Kidney glomerular epithelial cell (primary cell): ENCODE measurements around the gene MAPKAPK2.
"Not testable (repeated sequence)": the region's sequence is repeated elsewhere in the genome, so short reads cannot be mapped to it uniquely, and the experiment has no call there.

Source experiments
- DNase-seq: peaks from one replicate; lab custom pipeline; 2025; lab: John Stamatoyannopoulos, UW

MAPKAPK2 gene

GRCh38 chr1:206684478-206685333, at the start of gene MAPKAPK2:
Gene MAPKAPK2 (plus strand): TSS chr1:206684905. CDS start chr1:206685230, 325 bp downstream.
- DNase-seq, result peak; percentile 43

- peak; percentile 76 for DNase-seq
Measured at GRCh38 chr1:206635080-206635977, 49.4 kb upstream of the MAPKAPK2 start, which contains the start of gene DYRK3. Gene DYRK3 (plus strand): TSS chr1:206635536. CDS start chr1:206635704, 168 bp downstream.

GRCh38 chr1:206635978-206636345, 48.7 kb upstream of the MAPKAPK2 start:
- DNase-seq, result no peak

- no peak for DNase-seq
Measured at GRCh38 chr1:206636671-206637070, 48.0 kb upstream of the MAPKAPK2 start.

GRCh38 chr1:206637605-206638004, 47.1 kb upstream of the MAPKAPK2 start:
- no peak for DNase-seq

GRCh38 chr1:206642074-206642473, 42.6 kb upstream of the MAPKAPK2 start:
- not testable (repeated sequence) for DNase-seq

- DNase-seq, result no peak
Measured at GRCh38 chr1:206643118-206643698, 41.5 kb upstream of the MAPKAPK2 start.

GRCh38 chr1:206646504-206646903, 38.2 kb upstream of the MAPKAPK2 start:
- DNase-seq, result no peak

- DNase-seq, result no peak
Measured at GRCh38 chr1:206647224-206647623, 37.5 kb upstream of the MAPKAPK2 start.

GRCh38 chr1:206649261-206649921, 35.3 kb upstream of the MAPKAPK2 start:
- no peak for DNase-seq

GRCh38 chr1:206651014-206651413, 33.7 kb upstream of the MAPKAPK2 start:
- no peak for DNase-seq

GRCh38 chr1:206651958-206652890, 32.5 kb upstream of the MAPKAPK2 start:
- no peak for DNase-seq

- no peak for DNase-seq
Measured at GRCh38 chr1:206653715-206654459, 30.8 kb upstream of the MAPKAPK2 start.

- no peak for DNase-seq
Measured at GRCh38 chr1:206654828-206655227, 29.9 kb upstream of the MAPKAPK2 start.

GRCh38 chr1:206655471-206655882, 29.2 kb upstream of the MAPKAPK2 start:
- no peak for DNase-seq

GRCh38 chr1:206656936-206657335, 27.8 kb upstream of the MAPKAPK2 start:
- DNase-seq, result no peak

- no peak for DNase-seq
Measured at GRCh38 chr1:206657751-206658150, 27.0 kb upstream of the MAPKAPK2 start.

GRCh38 chr1:206658264-206658980, 26.3 kb upstream of the MAPKAPK2 start:
- DNase-seq, result no peak

- DNase-seq, result no peak
Measured at GRCh38 chr1:206658981-206659273, 25.8 kb upstream of the MAPKAPK2 start.
